Psoas muscle (tissue), 8 donors: ENCODE results near the gene PSMC3. TPM values are rescaled to one million over a fixed set of nuclear protein-coding genes. Genes with fewer than 3 reads are reported as not detected.
"Not testable (repeated sequence)": the region's sequence is repeated elsewhere in the genome, so short reads cannot be mapped to it uniquely, and the experiment has no call there.

ENCODE experiments used
- ATAC-seq, 4 donors: fragments of 200-7000 bp; cut with Tn5 transposase; one replicate each; pipeline ENCODE4 v1.9.1; 2020; ENCODE audit warnings: moderate library complexity in 3 of 4, mild to moderate bottlenecking in 2 of 4
- DNase-seq, 2 donors: peaks; one replicate each; pipeline ENCODE4 v3.0.0-alpha.2; 2020
- H3K27ac ChIP-seq: fragments of 200-600 bp; one replicate; pipeline ENCODE4 v1.8.0; 2022
- H3K27me3 ChIP-seq, 3 donors: fragments of 200-600 bp in 1 of 3; one replicate each; pipeline versions ENCODE4 v1.6.1 to v1.8.0; 2013 to 2022; ENCODE audit warnings: low read length in 2 of 3, mild to moderate bottlenecking in 2 of 3, moderate library complexity in 1 of 3; ENCODE audit not compliant: insufficient read depth in 3 of 3
- H3K36me3 ChIP-seq, 2 donors: fragments of 200-600 bp in 1 of 2; one replicate each; pipeline versions ENCODE4 v1.6.1 to v1.8.0; 2013 to 2022; ENCODE audit warnings: low read depth in 1 of 2, mild to moderate bottlenecking in 1 of 2, moderate library complexity in 1 of 2; ENCODE audit not compliant: insufficient read depth in 1 of 2
- H3K4me1 ChIP-seq: fragments of 200-600 bp; one replicate; pipeline ENCODE4 v1.8.0; 2022
- H3K4me3 ChIP-seq: fragments of 200-600 bp; one replicate; pipeline ENCODE4 v1.8.0; 2022; ENCODE audit warnings: mild to moderate bottlenecking
- H3K9me3 ChIP-seq: fragments of 200-600 bp; one replicate; pipeline ENCODE4 v1.8.0; 2022
- WGBS, 3 donors: extraction: QIAGEN DNeasy Blood & Tissue Kit; methylation state at CpG; one replicate each; pipeline versions ENCODE4 v1.1.6 to v1.1.7; 2013; 5-methylcytosine and 5-hydroxymethylcytosine counted together
- intact Hi-C, 2 donors: fragments of 100-400 bp; cut with DNase I; formaldehyde crosslinking; loops; one replicate each; pipeline versions ENCODE4 v1.11.0 to v1.14.2; 2022
- polyA plus RNA-seq, 3 donors: library from polyadenylated mRNA; stranded (reverse); fragments of 200-250 nt; gene quantifications; one replicate each; pipeline ENCODE4 v1.2.3, GENCODE V29; 2013
- total RNA-seq, 4 donors: library from RNA; stranded (reverse); fragmentation: NEBNext Ultra II Directional in 2 of 4; extraction: Animal tissue kit (Norgen Biotek cat#: 25700) in 2 of 4; gene quantifications; one replicate each; pipeline versions ENCODE4 v1.2.1 to v1.2.4, GENCODE V29; 2021 to 2023
- TF ChIP-seq, protein P1 (sequence below): fragments of 200-600 bp; IDR thresholded peaks from one replicate; pipeline ENCODE4 v1.8.0; 2022; ENCODE audit warnings: antibody characterized with exemption
- donor health status: healthy with polysubstance abuse.
- donor health status: DM: no; HTN: no; CAD: no; lungs with moderate emphysema.
- donor health status: Bipolar disorder and iron deficiency.
- donor health status: healthy.
- donor health status: DM: yes; HTN: yes; CAD: no.
- donor health status: DM: no; HTN: no; CAD: no.
- donor health status: DM: no; HTN: no; CAD: no.
- donor health status: DM: yes; HTN: yes; CAD: no.

The PSMC3 gene
- total and polyA plus RNA-seq, 7 donors = 141 to 346 (median 255) TPM

DNA sequence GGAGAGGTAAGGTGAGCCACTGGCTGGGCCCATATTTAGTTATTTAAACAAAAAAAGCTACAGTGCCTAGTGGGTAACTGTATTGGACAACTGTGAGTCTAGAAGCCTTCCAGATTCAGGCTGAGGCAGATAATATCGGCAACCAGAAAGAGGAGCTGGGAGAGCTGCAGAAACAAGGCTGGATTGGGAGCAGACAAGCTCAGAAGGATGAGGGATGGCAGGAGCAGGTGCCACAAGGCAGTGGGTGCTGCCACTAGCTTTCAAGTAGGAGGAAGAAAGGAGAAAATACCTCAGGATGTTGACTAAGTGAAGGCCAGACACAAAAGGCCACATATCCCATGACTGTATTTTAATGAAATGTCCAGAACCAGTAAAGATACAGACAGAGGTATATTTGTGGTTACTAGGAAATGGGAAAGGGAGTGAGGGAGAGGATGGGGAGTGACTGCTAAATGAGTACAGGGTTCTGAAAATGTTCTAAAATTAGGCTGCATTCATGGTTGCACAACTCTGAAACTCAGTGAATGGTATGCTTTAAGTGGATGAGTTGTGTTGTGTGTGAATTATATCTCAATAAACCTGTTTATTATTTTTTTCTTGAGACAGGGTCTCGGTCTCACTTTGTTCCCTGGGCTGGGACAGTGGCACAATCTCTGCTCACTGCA is 34.5 kb upstream of the PSMC3 start:
- intact Hi-C loops = no loop called here
- Histone ChIP-seq H3K27me3 (no peaks in the 10 kb centered on the region), H3K9me3 (no peaks in the 10 kb centered on the region), H3K36me3 (peaks cover 3 to 11% of the 10 kb centered on the region in 2 donors), H3K4me3 (no peak overlapping the region), H3K4me1 (no peaks in the 10 kb centered on the region), H3K27ac (no peak overlapping the region)
- DNase-seq = peak in 1 of 2 donors; percentile 16
- WGBS, 3 donors = 94 to 97% (median 96%) methylated on average over 2 of the region's 2 CpGs
- peak in 1 of 4 donors; percentile 22 for ATAC-seq
- TF ChIP-seq, protein P1, sequence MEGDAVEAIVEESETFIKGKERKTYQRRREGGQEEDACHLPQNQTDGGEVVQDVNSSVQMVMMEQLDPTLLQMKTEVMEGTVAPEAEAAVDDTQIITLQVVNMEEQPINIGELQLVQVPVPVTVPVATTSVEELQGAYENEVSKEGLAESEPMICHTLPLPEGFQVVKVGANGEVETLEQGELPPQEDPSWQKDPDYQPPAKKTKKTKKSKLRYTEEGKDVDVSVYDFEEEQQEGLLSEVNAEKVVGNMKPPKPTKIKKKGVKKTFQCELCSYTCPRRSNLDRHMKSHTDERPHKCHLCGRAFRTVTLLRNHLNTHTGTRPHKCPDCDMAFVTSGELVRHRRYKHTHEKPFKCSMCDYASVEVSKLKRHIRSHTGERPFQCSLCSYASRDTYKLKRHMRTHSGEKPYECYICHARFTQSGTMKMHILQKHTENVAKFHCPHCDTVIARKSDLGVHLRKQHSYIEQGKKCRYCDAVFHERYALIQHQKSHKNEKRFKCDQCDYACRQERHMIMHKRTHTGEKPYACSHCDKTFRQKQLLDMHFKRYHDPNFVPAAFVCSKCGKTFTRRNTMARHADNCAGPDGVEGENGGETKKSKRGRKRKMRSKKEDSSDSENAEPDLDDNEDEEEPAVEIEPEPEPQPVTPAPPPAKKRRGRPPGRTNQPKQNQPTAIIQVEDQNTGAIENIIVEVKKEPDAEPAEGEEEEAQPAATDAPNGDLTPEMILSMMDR = no peak

DNA sequence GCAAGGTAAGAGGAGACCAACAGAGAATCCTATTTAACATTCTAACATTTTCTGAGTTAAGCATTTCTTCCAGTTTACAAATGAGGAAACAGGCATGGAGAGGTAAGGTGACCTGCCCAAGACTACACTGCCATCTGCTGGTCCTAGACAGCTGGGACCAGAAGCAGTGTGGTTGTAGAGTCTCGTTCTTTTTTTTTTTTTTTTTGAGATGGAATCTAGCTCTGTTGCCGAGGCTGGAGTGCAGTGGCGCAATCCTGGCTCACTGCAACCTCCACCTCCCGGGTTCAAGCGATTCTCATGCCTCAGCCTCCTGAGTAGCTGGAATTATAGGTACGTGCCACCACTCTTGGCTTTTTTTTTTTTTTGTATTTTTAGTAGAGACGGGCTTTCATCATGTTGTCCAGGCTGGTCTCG is 28.0 kb upstream of the PSMC3 start:
- TF ChIP-seq, protein P1 = peak; percentile 80
- not testable (repeated sequence) for H3K36me3 ChIP-seq, H3K27ac ChIP-seq, H3K9me3 ChIP-seq, H3K27me3 ChIP-seq, H3K4me1 ChIP-seq, H3K4me3 ChIP-seq
- WGBS, 3 donors = 11 to 17% (median 16%) methylated on average over 7 to 8 of the region's 8 CpGs
- intact Hi-C loops = loop anchor here (1.0 to 2.0 kb wide), 2 partner anchors 79 to 80 kb away; no protein-coding TSS in a partner anchor
- ATAC-seq (peak; percentile 68 to 84 (median 80)), DNase-seq (peak; percentile 73 to 85)

DNA sequence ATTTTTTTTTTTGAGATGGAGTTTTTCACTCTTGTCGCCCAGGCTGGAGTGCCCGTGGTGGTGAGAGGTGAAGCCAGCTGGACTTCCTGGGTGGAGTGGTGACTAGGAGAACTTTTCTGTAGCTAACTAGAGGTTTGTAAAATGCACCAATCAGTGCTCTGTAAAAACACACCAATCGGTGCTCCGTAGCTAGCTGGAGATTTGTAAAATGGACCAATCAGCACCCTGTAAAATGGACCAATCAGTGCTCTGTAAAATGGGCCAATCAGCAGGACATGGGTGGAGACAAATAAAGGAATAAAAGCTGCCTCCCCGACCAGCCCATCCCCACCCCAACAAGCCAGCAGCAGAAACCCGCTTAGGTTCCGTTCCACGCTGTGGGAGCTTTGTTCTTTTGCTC is 27.1 kb upstream of the PSMC3 start:
- intact Hi-C loops = no loop called here
- WGBS, 3 donors = 89 to 95% (median 90%) methylated on average over 8 of the region's 8 CpGs
- no peaks in the 10 kb centered on the region for H3K27me3 ChIP-seq
- no peaks in the 10 kb centered on the region for H3K9me3 ChIP-seq
- TF ChIP-seq, protein P1 = no peak
- H3K4me3 ChIP-seq = no peak overlapping the region
- H3K4me1 ChIP-seq = peaks cover 4% of the 10 kb centered on the region
- H3K36me3 ChIP-seq = no peaks in the 10 kb centered on the region
- ATAC-seq (no peak), DNase-seq (peak in 1 of 2 donors; percentile 25)
- H3K27ac ChIP-seq = no peak overlapping the region

DNA sequence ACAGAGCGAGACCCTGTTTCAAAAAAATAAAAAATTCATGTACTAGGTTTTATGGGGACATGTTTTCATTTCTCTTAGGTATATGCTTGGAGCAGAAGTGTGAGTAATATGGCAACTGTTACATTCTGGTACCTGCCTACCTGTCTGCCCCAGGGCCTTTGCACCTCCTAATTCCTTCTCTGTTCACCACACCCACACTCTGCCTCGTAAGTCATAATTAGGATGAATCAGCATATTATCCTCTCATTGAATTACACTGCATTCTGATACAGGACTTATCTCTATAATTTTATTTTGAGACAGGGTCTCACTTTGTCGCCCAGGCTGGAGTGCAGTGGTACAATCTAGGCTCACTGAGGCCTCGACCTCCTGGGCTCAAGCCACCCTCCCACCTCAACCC is 25.8 kb upstream of the PSMC3 start:
- H3K4me1 ChIP-seq = peaks cover 4% of the 10 kb centered on the region
- no peaks in the 10 kb centered on the region for H3K27me3 ChIP-seq
- no peak overlapping the region for H3K27ac ChIP-seq
- ATAC-seq (no peak), DNase-seq (no peak)
- 95 to 97% (median 95%) methylated on average over 4 of the region's 4 CpGs for WGBS, 3 donors
- peaks cover 0 to 7% of the 10 kb centered on the region in 2 donors for H3K36me3 ChIP-seq
- H3K4me3 ChIP-seq = no peak overlapping the region
- TF ChIP-seq, protein P1 = no peak
- H3K9me3 ChIP-seq = no peaks in the 10 kb centered on the region
- intact Hi-C loops = no loop called here

DNA sequence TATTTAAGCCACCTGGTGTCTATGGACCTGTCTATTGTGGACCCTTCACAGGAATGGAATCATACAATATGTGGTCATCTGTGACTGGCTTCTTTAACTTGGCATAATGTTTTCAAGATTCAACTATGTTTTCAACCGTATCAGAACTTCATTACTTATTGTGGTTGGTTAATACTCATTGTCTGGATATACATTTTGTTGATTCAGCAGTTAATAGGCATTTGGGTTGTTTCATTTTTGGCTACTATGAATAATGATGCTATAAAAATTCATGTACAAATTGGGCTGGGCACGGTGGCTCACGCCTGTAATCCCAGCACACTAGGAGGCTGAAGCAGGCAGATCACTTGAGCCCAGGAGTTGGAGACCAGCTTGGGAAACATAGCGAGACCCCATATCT is 25.2 kb upstream of the PSMC3 start:
- TF ChIP-seq, protein P1 = no peak
- 78 to 83% (median 79%) methylated on average over 4 of the region's 4 CpGs for WGBS, 3 donors
- no peak for ATAC-seq
- intact Hi-C loops = no loop called here
- no peak overlapping the region for H3K27ac ChIP-seq
- no peaks in the 10 kb centered on the region for H3K9me3 ChIP-seq
- no peaks in the 10 kb centered on the region for H3K27me3 ChIP-seq
- no peak for DNase-seq
- H3K36me3 ChIP-seq = peaks cover 0 to 12% of the 10 kb centered on the region in 2 donors
- peaks cover 7% of the 10 kb centered on the region for H3K4me1 ChIP-seq
- no peak overlapping the region for H3K4me3 ChIP-seq
